B cell (primary cell): ENCODE results near the gene CD68. TPM values are rescaled to one million over a fixed set of nuclear protein-coding genes. Genes with fewer than 3 reads are reported as not detected.
"Not testable (repeated sequence)": the region's sequence is repeated elsewhere in the genome, so short reads cannot be mapped to it uniquely, and the experiment has no call there.

ENCODE experiments used
- ATAC-seq: fragments of 200-7000 bp; cut with Tn5 transposase; one replicate; pipeline ENCODE4 v1.10.0; 2021; ENCODE audit warnings: low read depth, mild to moderate bottlenecking, moderate number of reproducible peaks, moderate library complexity
- CTCF ChIA-PET: fragments of 350-600 bp; sonication (Branson Sonifier 250); formaldehyde crosslinking; loops from one replicate; lab custom pipeline; 2021; ENCODE audit warnings: antibody characterized with exemption, inconsistent platforms; lab: Charles Lee
- POLR2A ChIA-PET: fragments of 350-600 bp; sonication (Branson Sonifier 250); formaldehyde crosslinking; loops from one replicate; lab custom pipeline; 2021; ENCODE audit warnings: antibody characterized with exemption; lab: Charles Lee
- DNase-seq: peaks from one replicate; pipeline ENCODE4 v3.0.0; 2013
- H2AFZ ChIP-seq: 2 replicates; pipeline ENCODE4 v1.6.1; 2012; ENCODE audit warnings: mild to moderate bottlenecking, low read depth, low read length; ENCODE audit not compliant: insufficient read depth, poor library complexity, severe bottlenecking
- H3K27ac ChIP-seq, 2 donors: 1 replicate in 1 of 2; 2 replicates in 1 of 2; pipeline ENCODE4 v1.5.1; 2012 to 2013; ENCODE audit warnings: low read length in 2 of 2, mild to moderate bottlenecking in 2 of 2, moderate library complexity in 1 of 2
- H3K27me3 ChIP-seq, 4 experiments: fragments of 200-600 bp in 1 of 4; sonication (generic) in 1 of 4; replicated peaks in 1 of 4; 1 replicate in 2 of 4; 2 replicates in 2 of 4; pipeline versions ENCODE4 v1.6.1 to v1.7.0; 2013 to 2016; ENCODE audit warnings: low read length in 3 of 4, mild to moderate bottlenecking in 2 of 4, mixed read lengths in 1 of 4, moderate library complexity in 1 of 4; ENCODE audit not compliant: insufficient read depth in 4 of 4, control insufficient read depth in 3 of 4; ENCODE audit errors: control extremely low read depth in 1 of 4
- H3K36me3 ChIP-seq, 2 experiments: replicated peaks in 1 of 2; 1 replicate in 1 of 2; 2 replicates in 1 of 2; pipeline versions ENCODE4 v1.6.1 to v1.7.1; 2013; ENCODE audit warnings: low read length in 1 of 2; ENCODE audit not compliant: insufficient read depth in 2 of 2, control insufficient read depth in 1 of 2; ENCODE audit errors: control extremely low read depth in 1 of 2, extremely low read depth in 1 of 2
- H3K4me1 ChIP-seq, 2 donors: fragments of 200-600 bp in 1 of 2; sonication (generic) in 1 of 2; 1 replicate in 1 of 2; 2 replicates in 1 of 2; pipeline versions ENCODE4 v1.5.1 to v1.6.1; 2013 to 2017; ENCODE audit warnings: low read length in 2 of 2; ENCODE audit not compliant: control insufficient read depth in 2 of 2, insufficient read depth in 2 of 2
- H3K4me2 ChIP-seq: replicated peaks from 2 replicates; pipeline ENCODE3; 2012; ENCODE audit warnings: mild to moderate bottlenecking, low read depth, low read length; ENCODE audit not compliant: poor library complexity, severe bottlenecking
- H3K4me3 ChIP-seq, 5 experiments: fragments of 200-600 bp in 1 of 5; sonication (generic) in 1 of 5; 1 replicate in 3 of 5; 2 replicates in 2 of 5; pipeline versions ENCODE4 v1.5.1 to v1.7.0; 2011 to 2016; ENCODE audit warnings: low read length in 4 of 5, mild to moderate bottlenecking in 4 of 5, low read depth in 2 of 5, control low read depth in 1 of 5, moderate library complexity in 1 of 5; ENCODE audit not compliant: insufficient read depth in 1 of 5; ENCODE audit errors: control extremely low read depth in 1 of 5, extremely low read depth in 1 of 5
- H3K79me2 ChIP-seq: fragments of 200-600 bp; sonication (generic); one replicate; pipeline ENCODE4 v1.6.0; 2016; ENCODE audit warnings: low read length; ENCODE audit not compliant: control insufficient read depth, insufficient read depth
- H3K9ac ChIP-seq: fragments of 200-600 bp; sonication (generic); 2 replicates; pipeline ENCODE4 v1.6.1; 2017; ENCODE audit warnings: mild to moderate bottlenecking, low read length, moderate library complexity
- H3K9me3 ChIP-seq, 3 donors: one replicate each; pipeline versions ENCODE4 v1.6.1 to v1.7.1; 2013; ENCODE audit warnings: low read length in 2 of 3; ENCODE audit not compliant: control insufficient read depth in 2 of 3, insufficient read depth in 1 of 3; ENCODE audit errors: control extremely low read depth in 1 of 3
- H4K20me1 ChIP-seq: 2 replicates; pipeline ENCODE4 v1.6.0; 2012; ENCODE audit warnings: mild to moderate bottlenecking, low read length; ENCODE audit not compliant: insufficient read depth, control insufficient read depth, poor library complexity, severe bottlenecking
- H3K27ac Mint-ChIP-seq: one replicate; pipeline ENCODE4 v1.8.0; 2021; ENCODE audit warnings: mixed read lengths
- H3K27me3 Mint-ChIP-seq: one replicate; pipeline ENCODE4 v1.8.0; 2021; ENCODE audit warnings: mixed read lengths
- H3K4me1 Mint-ChIP-seq: one replicate; pipeline ENCODE4 v1.8.0; 2021; ENCODE audit warnings: mixed read lengths
- H3K4me3 Mint-ChIP-seq: one replicate; pipeline ENCODE4 v1.8.0; 2021; ENCODE audit warnings: mixed read lengths
- H3K9me3 Mint-ChIP-seq: one replicate; pipeline ENCODE4 v1.8.0; 2022; ENCODE audit warnings: mixed read lengths; ENCODE audit not compliant: insufficient read depth
- EZH2 ChIP-seq: IDR thresholded peaks from 2 replicates; pipeline ENCODE4 v1.6.1; 2012; ENCODE audit warnings: borderline replicate concordance, low read depth, mild to moderate bottlenecking, moderate library complexity, low read length; ENCODE audit not compliant: insufficient read depth, poor library complexity, severe bottlenecking
- WGBS: methylation state at CpG from one replicate; pipeline ENCODE4 v1.1.5; 2013; ENCODE audit warnings: missing lambda C conversion rate; ENCODE audit not compliant: insufficient coverage; 5-methylcytosine and 5-hydroxymethylcytosine counted together
- intact Hi-C: fragments of 100-400 bp; cut with micrococcal nuclease; formaldehyde crosslinking; loops from one replicate; pipeline ENCODE4 v1.10.0; 2022
- polyA plus RNA-seq: library from polyadenylated mRNA; depleted of rRNA; stranded (reverse); fragments of >200 nt; gene quantifications from 2 replicates; pipeline ENCODE4 v1.2.3, GENCODE V29; 2012
- total RNA-seq, 2 donors: library from RNA; stranded (reverse); fragments of 120-200 nt in 1 of 2; gene quantifications; 1 replicate in 1 of 2; 2 replicates in 1 of 2; pipeline versions ENCODE4 v1.2.3 to v1.2.4, GENCODE V29; 2013 to 2022
- TF ChIP-seq, protein P1 (sequence below): fragments of 200-600 bp; IDR thresholded peaks from one replicate; pipeline ENCODE4 v1.8.0; 2022; ENCODE audit warnings: antibody characterized with exemption, mild to moderate bottlenecking

CD68 gene
- total and polyA plus RNA-seq, 2 donors (not counting 1 experiment from before 2014, with no cell fraction given) = 3.9 to 12.9 TPM

- WGBS = 97% methylated on average over 6 of the region's 8 CpGs
- TF ChIP-seq EZH2 = no peak
- TF ChIP-seq, protein P1, sequence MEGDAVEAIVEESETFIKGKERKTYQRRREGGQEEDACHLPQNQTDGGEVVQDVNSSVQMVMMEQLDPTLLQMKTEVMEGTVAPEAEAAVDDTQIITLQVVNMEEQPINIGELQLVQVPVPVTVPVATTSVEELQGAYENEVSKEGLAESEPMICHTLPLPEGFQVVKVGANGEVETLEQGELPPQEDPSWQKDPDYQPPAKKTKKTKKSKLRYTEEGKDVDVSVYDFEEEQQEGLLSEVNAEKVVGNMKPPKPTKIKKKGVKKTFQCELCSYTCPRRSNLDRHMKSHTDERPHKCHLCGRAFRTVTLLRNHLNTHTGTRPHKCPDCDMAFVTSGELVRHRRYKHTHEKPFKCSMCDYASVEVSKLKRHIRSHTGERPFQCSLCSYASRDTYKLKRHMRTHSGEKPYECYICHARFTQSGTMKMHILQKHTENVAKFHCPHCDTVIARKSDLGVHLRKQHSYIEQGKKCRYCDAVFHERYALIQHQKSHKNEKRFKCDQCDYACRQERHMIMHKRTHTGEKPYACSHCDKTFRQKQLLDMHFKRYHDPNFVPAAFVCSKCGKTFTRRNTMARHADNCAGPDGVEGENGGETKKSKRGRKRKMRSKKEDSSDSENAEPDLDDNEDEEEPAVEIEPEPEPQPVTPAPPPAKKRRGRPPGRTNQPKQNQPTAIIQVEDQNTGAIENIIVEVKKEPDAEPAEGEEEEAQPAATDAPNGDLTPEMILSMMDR = no peak
- no peak overlapping the region for H3K4me2 ChIP-seq
- no peaks in the 10 kb centered on the region for H4K20me1 ChIP-seq
- H3K27ac Mint-ChIP-seq = no peak overlapping the region
- no peak overlapping the region for H3K9ac ChIP-seq
- no peak overlapping the region for H2AFZ ChIP-seq
- POLR2A ChIA-PET = interaction anchor here (0.5 kb wide), 1 partner anchor 627 kb away, joined by 4 read pairs; the partner anchor contains the start of gene CTC1
- H3K4me3 ChIP-seq = no peak overlapping the region
- H3K4me1 ChIP-seq = no peaks in the 10 kb centered on the region
- H3K79me2 ChIP-seq = no peaks in the 10 kb centered on the region
- no peaks in the 10 kb centered on the region for H3K36me3 ChIP-seq
- H3K4me1 Mint-ChIP-seq = no peaks in the 10 kb centered on the region
- DNase-seq (no peak), ATAC-seq (no peak)
- no peaks in the 10 kb centered on the region for H3K27me3 Mint-ChIP-seq
- H3K9me3 ChIP-seq = no peaks in the 10 kb centered on the region
- CTCF ChIA-PET = interaction anchor here (1.2 kb wide), 1 partner anchor 11 kb away, joined by 3 read pairs; no protein-coding TSS in a partner anchor
- H3K27ac ChIP-seq = no peak overlapping the region
- H3K27me3 ChIP-seq = no peaks in the 10 kb centered on the region
- no peaks in the 10 kb centered on the region for H3K9me3 Mint-ChIP-seq
- no peak overlapping the region for H3K4me3 Mint-ChIP-seq
- intact Hi-C loops = no loop called here
Measured at GRCh38 chr17:7620835-7621234, 41.4 kb downstream of the CD68 start.

DNA sequence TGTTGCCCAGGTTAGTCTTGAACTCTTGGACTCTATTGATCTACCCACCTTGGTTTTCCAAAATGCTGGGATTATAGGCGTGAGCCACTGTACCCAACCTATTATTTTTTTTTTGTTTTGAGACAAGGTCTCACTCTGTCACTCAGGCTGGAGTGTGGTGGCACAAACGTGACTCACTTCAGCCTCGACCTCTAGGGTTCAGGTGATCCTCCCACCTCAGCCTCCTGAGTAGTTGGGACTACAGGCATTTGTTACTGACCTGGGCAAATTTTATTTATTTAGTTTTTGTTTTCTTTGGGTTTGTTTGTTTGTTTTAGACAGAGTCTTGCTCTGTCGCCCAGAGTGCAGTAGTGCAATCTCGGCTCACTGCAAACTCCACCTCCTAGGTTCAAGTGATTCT lies 44.2 kb downstream of the CD68 start:
- no peak overlapping the region for H2AFZ ChIP-seq
- ChIA-PET POLR2A (no interaction called here), CTCF (no interaction called here)
- no peak overlapping the region for H3K9ac ChIP-seq
- H3K4me1 ChIP-seq = peaks cover 6 to 14% of the 10 kb centered on the region in 2 donors
- H3K4me3 ChIP-seq = no peak overlapping the region
- H3K4me2 ChIP-seq = no peak overlapping the region
- 93% methylated on average over 3 of the region's 5 CpGs for WGBS
- H3K27me3 ChIP-seq = no peaks in the 10 kb centered on the region
- H3K79me2 ChIP-seq = peaks cover 11% of the 10 kb centered on the region
- intact Hi-C loops = no loop called here
- Mint-ChIP-seq H3K4me1 (peaks cover 17% of the 10 kb centered on the region), H3K9me3 (no peaks in the 10 kb centered on the region), H3K27ac (no peak overlapping the region), H3K4me3 (no peak overlapping the region), H3K27me3 (no peaks in the 10 kb centered on the region)
- TF ChIP-seq EZH2 = no peak
- TF ChIP-seq, protein P1 = no peak
- H3K36me3 ChIP-seq = no peaks in the 10 kb centered on the region
- no peak for ATAC-seq
- DNase-seq = no peak
- no peaks in the 10 kb centered on the region for H3K9me3 ChIP-seq
- no peak overlapping the region for H3K27ac ChIP-seq
- no peaks in the 10 kb centered on the region for H4K20me1 ChIP-seq

DNA sequence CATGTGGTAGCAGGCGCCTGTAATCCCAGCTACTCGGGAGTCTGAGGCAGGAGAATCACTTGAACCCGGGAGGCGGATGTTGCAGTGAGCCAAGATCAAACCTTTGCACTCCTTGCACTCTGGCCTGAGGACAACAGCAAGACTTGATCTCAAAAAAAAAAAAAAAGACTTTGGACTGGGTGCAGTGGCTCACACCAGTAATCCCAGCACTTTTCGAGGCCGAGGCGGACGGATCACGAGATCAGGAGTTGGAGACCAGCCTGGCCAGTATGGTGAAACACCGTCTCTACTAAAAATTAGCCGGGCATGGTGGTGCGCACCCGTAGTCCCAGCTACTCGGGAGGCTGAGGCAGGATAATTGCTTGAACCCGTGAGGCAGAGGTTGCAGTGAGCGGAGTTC lies 46.3 kb downstream of the CD68 start:
- H3K9me3 ChIP-seq, CTCF ChIA-PET, H4K20me1 ChIP-seq, ATAC-seq, H3K4me3 Mint-ChIP-seq, H3K27me3 ChIP-seq, H3K9me3 Mint-ChIP-seq, H3K4me3 ChIP-seq, H2AFZ ChIP-seq, DNase-seq, H3K36me3 ChIP-seq, H3K27me3 Mint-ChIP-seq, H3K27ac ChIP-seq, H3K27ac Mint-ChIP-seq, H3K4me2 ChIP-seq, POLR2A ChIA-PET, intact Hi-C loops, H3K9ac ChIP-seq: not testable (repeated sequence)
- H3K79me2 ChIP-seq = peaks cover 11% of the 10 kb centered on the region
- peaks cover 17% of the 10 kb centered on the region for H3K4me1 Mint-ChIP-seq
- H3K4me1 ChIP-seq = peaks cover 6 to 14% of the 10 kb centered on the region in 2 donors
- 98% methylated on average over 14 of the region's 16 CpGs for WGBS
